ENCODE measurements around the gene ONECUT2. TPM values are rescaled to one million over a fixed set of nuclear protein-coding genes. Genes with fewer than 3 reads are reported as not detected.

Gene ONECUT2
- polyA plus RNA-seq, 3 donors from 2014 or later, result not detected

DNA sequence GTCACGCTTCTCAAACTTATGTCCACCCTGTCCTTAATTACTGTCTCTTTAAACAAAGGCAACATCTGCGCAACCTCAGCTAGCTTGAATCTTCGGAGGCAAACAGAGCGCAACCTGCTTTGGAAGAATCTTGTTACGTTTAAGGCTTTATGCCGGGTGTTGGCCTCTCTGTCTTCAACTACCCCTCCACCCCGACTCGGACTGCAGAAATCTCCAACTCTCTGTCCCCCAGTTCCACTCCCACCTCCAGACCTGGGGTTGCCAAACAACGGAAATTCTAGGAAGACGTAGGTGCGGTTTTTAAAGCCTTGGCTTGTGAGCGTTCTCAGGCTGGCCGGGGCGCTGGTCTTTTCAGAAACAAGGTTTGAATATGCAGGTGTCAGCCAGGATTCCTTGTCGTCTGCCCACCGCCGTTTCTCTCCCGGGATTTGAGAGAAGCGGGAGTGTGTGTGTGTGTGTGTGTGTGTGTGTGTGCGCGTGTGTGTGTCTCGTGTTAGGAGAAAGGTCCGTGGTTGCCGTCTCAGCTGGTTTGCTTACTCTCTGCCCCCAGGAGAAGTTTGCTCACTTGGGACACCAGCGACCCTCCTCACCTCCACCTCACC is 1.1 kb upstream of the ONECUT2 start:
- peaks cover 26 to 27% of the 10 kb centered on the region in 2 donors for H3K4me1 Mint-ChIP-seq
- H3K9me3 Mint-ChIP-seq, result peaks cover 7 to 56% (median 20%) of the 10 kb centered on the region in 6 donors
- DNase-seq, result no peak
- H3K27ac Mint-ChIP-seq, result no peak overlapping the region
- peak overlapping the region in 4 of 5 donors; percentile 6 to 66 (median 52) for H3K4me3 Mint-ChIP-seq
- H3K36me3 Mint-ChIP-seq, result peaks cover 7 to 9% (median 7%) of the 10 kb centered on the region in 3 donors
- H3K27me3 Mint-ChIP-seq (ENCODE audit: low read depth in 3 of 3), result peaks cover 37 to 78% (median 75%) of the 10 kb centered on the region in 3 donors

DNA sequence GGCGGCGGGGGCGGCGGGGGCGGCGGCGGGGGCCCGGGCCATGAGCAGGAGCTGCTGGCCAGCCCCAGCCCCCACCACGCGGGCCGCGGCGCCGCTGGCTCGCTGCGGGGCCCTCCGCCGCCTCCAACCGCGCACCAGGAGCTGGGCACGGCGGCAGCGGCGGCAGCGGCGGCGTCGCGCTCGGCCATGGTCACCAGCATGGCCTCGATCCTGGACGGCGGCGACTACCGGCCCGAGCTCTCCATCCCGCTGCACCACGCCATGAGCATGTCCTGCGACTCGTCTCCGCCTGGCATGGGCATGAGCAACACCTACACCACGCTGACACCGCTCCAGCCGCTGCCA is 644 bp downstream of the ONECUT2 start:
- H3K4me1 Mint-ChIP-seq, result peaks cover 13 to 18% of the 10 kb centered on the region in 2 donors
- no peak overlapping the region for H3K27ac Mint-ChIP-seq
- peaks cover under 1 to 48% (median 13%) of the 10 kb centered on the region in 6 donors for H3K9me3 Mint-ChIP-seq

DNA sequence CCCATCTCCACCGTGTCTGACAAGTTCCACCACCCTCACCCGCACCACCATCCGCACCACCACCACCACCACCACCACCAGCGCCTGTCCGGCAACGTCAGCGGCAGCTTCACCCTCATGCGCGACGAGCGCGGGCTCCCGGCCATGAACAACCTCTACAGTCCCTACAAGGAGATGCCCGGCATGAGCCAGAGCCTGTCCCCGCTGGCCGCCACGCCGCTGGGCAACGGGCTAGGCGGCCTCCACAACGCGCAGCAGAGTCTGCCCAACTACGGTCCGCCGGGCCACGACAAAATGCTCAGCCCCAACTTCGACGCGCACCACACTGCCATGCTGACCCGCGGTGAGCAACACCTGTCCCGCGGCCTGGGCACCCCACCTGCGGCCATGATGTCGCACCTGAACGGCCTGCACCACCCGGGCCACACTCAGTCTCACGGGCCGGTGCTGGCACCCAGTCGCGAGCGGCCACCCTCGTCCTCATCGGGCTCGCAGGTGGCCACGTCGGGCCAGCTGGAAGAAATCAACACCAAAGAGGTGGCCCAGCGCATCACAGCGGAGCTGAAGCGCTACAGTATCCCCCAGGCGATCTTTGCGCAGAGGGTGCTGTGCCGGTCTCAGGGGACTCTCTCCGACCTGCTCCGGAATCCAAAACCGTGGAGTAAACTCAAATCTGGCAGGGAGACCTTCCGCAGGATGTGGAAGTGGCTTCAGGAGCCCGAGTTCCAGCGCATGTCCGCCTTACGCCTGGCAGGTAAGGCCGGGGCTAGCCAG is 1.2 kb downstream of the ONECUT2 start:
- Mint-ChIP-seq H3K4me1 (peaks cover 13 to 18% of the 10 kb centered on the region in 2 donors), H3K36me3 (peaks cover 0 to 8% (median 4%) of the 10 kb centered on the region in 3 donors), H3K27ac (no peak overlapping the region), H3K4me3 (peak overlapping the region; percentile 58 to 69 (median 66)), H3K27me3 (ENCODE audit: low read depth in 3 of 3) (peaks cover 30 to 70% (median 62%) of the 10 kb centered on the region in 3 donors), H3K9me3 (peaks cover 0 to 43% (median 13%) of the 10 kb centered on the region in 6 donors)
- no peak for DNase-seq

More for the DNA sequence above, 644 bp downstream of the ONECUT2 start:
- no peak for DNase-seq
- Mint-ChIP-seq H3K4me3 (peak overlapping the region; percentile 46 to 68 (median 60)), H3K27me3 (ENCODE audit: low read depth in 3 of 3) (peaks cover 31 to 74% (median 63%) of the 10 kb centered on the region in 3 donors), H3K36me3 (peaks cover 0 to 8% (median 4%) of the 10 kb centered on the region in 3 donors)

DNA sequence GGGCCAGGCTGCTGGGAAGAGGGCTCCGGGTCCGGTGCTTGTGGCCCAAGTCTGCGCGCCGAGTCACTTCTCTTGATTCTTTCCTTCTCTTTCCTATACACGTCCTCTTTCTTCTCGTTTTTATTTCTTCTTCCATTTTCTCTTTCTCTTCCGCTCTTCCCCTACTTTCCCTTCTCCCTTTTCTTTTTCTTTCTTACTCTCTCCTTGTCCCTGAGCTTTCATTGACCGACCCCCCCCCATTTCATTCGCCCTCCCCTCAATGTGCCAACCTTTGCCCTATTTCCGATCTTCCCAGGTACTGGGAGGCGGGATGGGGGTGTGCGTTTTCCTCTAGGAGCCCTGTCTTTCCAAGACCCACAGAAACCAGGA is 1.8 kb downstream of the ONECUT2 start:
- Mint-ChIP-seq H3K27ac (no peak overlapping the region), H3K4me3 (peak overlapping the region; percentile 27 to 69 (median 58)), H3K27me3 (ENCODE audit: low read depth in 3 of 3) (peaks cover 30 to 68% (median 57%) of the 10 kb centered on the region in 3 donors), H3K9me3 (peaks cover 0 to 38% (median 11%) of the 10 kb centered on the region in 6 donors), H3K36me3 (peaks cover 0 to 8% (median 3%) of the 10 kb centered on the region in 3 donors), H3K4me1 (peaks cover 13 to 18% of the 10 kb centered on the region in 2 donors)
- DNase-seq, result no peak

DNA sequence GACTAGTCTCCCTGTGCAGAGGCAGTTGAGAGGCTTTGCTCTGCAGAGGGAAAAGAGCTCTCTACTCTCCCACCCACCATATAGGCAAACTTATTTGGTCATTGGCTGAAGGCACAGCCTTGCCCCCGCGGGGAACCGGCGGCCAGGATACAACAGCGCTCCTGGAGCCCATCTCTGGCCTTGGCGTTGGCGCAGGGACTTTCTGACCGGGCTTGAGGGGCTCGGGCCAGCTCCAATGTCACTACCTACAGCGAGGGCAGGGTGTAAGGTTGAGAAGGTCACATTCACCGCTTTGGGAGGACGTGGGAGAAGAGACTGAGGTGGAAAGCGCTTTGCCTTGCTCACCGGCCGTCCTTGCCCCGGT is 2.2 kb downstream of the ONECUT2 start:
- Mint-ChIP-seq H3K4me3 (peak overlapping the region; percentile 8 to 58 (median 27)), H3K36me3 (peaks cover 0 to 8% (median 0%) of the 10 kb centered on the region in 3 donors), H3K4me1 (peaks cover 13 to 18% of the 10 kb centered on the region in 2 donors), H3K27me3 (ENCODE audit: low read depth in 3 of 3) (peaks cover 30 to 63% (median 57%) of the 10 kb centered on the region in 3 donors), H3K27ac (no peak overlapping the region), H3K9me3 (peaks cover 0 to 33% (median 9%) of the 10 kb centered on the region in 6 donors)
- DNase-seq, result no peak

DNA sequence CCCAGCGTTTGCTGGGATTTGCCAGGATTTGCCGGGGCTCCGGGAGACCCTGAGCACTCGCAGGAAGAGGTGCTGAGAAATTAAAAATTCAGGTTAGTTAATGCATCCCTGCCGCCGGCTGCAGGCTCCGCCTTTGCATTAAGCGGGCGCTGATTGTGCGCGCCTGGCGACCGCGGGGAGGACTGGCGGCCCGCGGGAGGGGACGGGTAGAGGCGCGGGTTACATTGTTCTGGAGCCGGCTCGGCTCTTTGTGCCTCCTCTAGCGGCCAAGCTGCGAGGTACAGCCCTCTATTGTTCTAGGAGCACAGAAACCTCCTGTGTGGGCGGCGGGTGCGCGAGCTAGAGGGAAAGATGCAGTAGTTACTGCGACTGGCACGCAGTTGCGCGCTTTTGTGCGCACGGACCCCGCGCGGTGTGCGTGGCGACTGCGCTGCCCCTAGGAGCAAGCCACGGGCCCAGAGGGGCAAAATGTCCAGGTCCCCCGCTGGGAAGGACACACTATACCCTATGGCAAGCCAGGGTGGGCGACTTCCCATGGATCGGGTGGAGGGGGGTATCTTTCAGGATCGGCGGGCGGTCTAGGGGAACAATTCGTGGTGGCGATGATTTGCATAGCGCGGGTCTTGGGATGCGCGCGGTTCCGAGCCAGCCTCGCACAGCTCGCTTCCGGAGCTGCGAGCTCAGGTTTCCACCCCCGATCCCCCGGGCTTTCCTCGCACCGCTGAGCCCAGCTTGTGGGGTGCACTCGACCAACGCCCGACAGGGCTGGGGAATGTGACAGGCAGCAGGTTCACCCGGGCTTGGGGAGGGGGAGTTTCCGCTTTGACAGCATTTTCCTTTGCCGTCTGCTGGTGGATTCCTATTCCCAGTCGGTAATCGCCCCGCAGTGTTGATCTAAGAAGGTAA is 2.8 kb downstream of the ONECUT2 start:
- no peak for DNase-seq
- Mint-ChIP-seq H3K9me3 (peaks cover 0 to 28% (median 9%) of the 10 kb centered on the region in 6 donors), H3K4me3 (peak overlapping the region in 2 of 5 donors; percentile 45), H3K27ac (no peak overlapping the region), H3K36me3 (peaks cover 0 to 8% (median 0%) of the 10 kb centered on the region in 3 donors), H3K4me1 (peaks cover 13 to 18% of the 10 kb centered on the region in 2 donors), H3K27me3 (ENCODE audit: low read depth in 3 of 3) (peaks cover 30 to 59% (median 52%) of the 10 kb centered on the region in 3 donors)

DNA sequence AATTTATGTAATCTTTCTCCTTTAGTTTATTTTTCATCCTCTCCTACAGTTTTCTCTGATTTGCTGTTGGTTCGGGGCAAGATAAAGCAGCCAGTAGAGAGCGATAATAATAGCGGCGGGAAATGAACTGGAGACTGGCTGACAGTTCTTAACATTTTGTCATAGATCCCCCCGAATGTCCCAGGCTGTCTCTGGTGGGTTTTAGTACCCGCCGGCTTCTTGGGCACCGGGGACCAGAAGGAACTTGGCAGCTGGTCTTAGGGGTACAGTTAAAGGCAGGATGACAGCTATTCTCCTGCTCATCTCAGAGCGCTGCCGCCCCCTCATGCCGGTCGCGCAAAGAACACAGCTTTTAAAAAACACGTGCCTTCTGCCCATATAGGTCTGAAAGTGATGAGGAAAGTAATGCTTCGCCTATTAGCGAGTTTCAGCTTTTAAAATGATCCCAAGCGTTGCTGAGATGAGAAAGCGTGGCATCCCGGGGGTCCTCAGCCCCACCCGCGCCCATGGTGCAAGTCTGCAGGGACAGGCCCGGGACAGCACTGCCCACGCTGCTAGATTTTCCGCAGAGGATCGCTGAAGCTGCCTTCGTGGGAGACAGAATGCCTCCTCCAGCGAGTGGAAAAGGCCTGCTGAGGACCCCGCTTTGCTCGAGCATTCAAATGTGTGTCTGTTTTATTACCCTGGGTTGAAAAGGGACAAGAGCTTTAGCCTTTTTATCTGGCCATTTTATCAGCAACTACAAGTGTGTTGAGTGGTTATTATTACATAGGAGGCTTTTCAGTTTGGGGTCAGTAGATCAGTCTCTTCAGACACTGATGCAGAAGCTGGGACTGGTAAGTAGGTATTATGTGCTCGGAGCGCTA is 3.8 kb downstream of the ONECUT2 start:
- no peak for DNase-seq
- no peak overlapping the region for H3K27ac Mint-ChIP-seq
- peaks cover 0 to 18% (median 6%) of the 10 kb centered on the region in 6 donors for H3K9me3 Mint-ChIP-seq
- H3K36me3 Mint-ChIP-seq, result peaks cover 0 to 8% (median 0%) of the 10 kb centered on the region in 3 donors
- H3K4me3 Mint-ChIP-seq, result peak overlapping the region in 2 of 5 donors; percentile 45 to 67
- H3K27me3 Mint-ChIP-seq (ENCODE audit: low read depth in 3 of 3), result peaks cover 30 to 50% (median 46%) of the 10 kb centered on the region in 3 donors
- peaks cover 13 to 18% of the 10 kb centered on the region in 2 donors for H3K4me1 Mint-ChIP-seq

DNA sequence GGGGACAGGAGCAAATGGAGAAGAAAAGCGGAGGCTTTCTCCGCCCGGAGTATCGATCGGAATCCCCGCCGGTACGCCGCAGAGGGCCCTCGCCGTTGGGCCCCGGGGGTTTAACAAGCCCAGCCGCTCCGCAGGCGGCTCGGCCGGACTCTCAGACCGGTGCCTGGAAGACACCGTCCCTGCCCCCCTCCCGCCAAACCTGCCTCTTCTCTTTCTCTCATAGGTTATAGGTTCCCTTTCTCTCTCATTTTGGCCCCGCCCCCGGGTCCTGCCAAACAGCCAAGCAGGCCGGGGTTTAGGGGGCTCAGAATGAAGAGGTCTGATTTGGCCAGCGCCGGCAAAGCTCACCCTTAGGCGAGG is 4.4 kb downstream of the ONECUT2 start:
- Mint-ChIP-seq H3K9me3 (peaks cover 0 to 17% (median 5%) of the 10 kb centered on the region in 6 donors), H3K27ac (no peak overlapping the region), H3K4me1 (peaks cover 8 to 13% of the 10 kb centered on the region in 2 donors), H3K27me3 (ENCODE audit: low read depth in 3 of 3) (peaks cover 28 to 50% (median 40%) of the 10 kb centered on the region in 3 donors), H3K4me3 (peak overlapping the region in 1 of 5 donors; percentile 67), H3K36me3 (peaks cover 0 to 8% (median 0%) of the 10 kb centered on the region in 3 donors)
- no peak for DNase-seq

DNA sequence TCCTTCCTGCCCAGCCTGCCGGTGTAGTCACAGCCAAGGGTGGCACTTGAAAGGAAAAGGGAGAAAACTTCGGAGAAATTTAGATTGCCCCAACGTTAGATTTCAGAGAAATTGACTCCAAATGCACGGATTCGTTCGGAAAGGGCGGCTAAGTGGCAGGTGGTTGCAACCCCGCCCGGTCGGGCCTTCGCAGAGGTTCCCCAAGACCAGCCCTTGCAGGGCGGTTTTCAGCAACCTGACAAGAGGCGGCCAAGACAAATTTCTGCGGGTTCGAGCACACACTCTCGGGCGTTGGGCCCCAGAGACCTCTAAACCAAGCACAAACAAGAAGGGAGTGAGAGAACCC is 4.8 kb downstream of the ONECUT2 start:
- H3K36me3 Mint-ChIP-seq, result peaks cover 0 to 8% (median 0%) of the 10 kb centered on the region in 3 donors

DNA sequence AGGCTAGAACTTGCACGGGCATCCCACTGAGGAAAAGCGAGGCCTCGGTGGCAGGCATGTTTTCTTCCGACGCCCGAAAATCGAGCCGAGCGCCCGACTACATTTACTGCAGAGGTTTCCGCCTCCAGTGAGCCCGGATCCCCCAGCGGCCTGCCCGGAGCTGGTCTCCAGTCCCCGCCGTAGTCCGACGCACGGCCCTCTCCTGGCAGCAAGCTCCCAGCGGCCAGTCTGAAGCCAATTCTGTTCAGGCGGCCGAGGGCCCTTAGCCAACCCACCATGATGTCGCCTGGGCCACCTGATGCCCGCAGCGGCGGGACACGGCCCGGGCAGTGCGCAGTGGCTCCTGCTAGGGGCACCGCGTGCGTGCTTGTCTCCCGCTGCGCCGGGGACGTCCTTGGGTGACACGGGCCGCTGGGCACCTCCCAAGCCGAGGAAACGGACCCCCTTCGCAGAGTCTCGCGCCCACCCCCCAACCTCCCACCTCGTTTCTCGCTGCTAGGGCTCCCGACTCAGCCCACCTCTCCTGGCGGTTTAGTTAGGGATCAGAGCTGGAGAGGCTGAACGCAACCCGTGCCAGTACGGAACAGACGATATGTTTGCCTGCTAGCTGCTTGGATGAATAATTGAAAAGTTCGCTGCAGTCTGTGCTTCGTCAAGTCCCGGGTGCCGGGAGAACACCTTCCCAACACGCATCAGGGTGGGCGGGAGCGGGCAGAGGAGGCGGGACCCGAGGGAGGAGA is 5.3 kb downstream of the ONECUT2 start:
- Mint-ChIP-seq H3K36me3 (peaks cover 0 to 8% (median 0%) of the 10 kb centered on the region in 3 donors), H3K4me1 (peaks cover 6 to 13% of the 10 kb centered on the region in 2 donors), H3K27ac (no peak overlapping the region), H3K9me3 (peaks cover 0 to 17% (median 5%) of the 10 kb centered on the region in 6 donors), H3K4me3 (no peak overlapping the region), H3K27me3 (ENCODE audit: low read depth in 3 of 3) (peaks cover 28 to 45% (median 39%) of the 10 kb centered on the region in 3 donors)
- DNase-seq, result no peak

More for the DNA sequence above, 4.8 kb downstream of the ONECUT2 start:
- Mint-ChIP-seq H3K27ac (no peak overlapping the region), H3K9me3 (peaks cover 0 to 17% (median 5%) of the 10 kb centered on the region in 6 donors), H3K4me3 (peak overlapping the region in 1 of 5 donors; percentile 33), H3K4me1 (peaks cover 6 to 13% of the 10 kb centered on the region in 2 donors), H3K27me3 (ENCODE audit: low read depth in 3 of 3) (peaks cover 28 to 48% (median 38%) of the 10 kb centered on the region in 3 donors)
- no peak for DNase-seq

DNA sequence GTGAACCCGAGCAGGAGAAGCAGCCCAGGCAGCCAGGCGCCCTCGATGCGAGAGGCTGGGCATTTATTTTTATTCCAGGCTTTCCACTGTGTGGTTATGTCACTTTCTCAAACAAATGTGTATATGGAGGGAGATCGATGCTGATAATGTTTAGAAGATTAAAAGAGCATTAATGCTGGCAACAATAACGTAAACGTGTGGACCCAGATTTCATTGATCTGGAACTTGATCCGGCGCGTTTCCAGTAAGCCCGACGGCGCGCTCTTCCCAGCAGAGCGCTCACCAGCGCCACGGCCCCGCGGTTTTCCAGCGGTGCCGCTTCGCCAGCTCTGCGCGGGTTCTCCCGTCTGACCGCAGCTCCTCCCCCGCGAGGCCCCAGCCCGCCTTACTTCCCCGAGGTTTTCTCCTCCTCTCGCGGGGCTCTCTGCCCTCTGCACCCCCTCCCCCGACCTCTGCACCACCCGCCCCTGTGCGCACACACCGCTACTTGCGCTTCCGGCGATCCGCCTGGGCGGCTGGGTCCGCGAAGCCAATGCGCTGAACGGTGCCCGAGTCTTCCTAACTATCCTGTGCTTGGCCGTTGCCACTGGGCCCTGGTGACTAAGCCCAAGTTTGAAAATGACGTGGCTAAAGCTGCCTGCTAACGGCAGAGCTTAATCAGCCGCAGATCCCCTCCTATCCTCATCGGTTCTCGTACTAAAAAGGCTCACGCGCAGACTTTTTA is 6.1 kb downstream of the ONECUT2 start:
- H3K4me1 Mint-ChIP-seq, result peaks cover 6 to 10% of the 10 kb centered on the region in 2 donors
- peaks cover 0 to 8% (median 0%) of the 10 kb centered on the region in 3 donors for H3K36me3 Mint-ChIP-seq
- H3K27me3 Mint-ChIP-seq (ENCODE audit: low read depth in 3 of 3), result peaks cover 27 to 40% (median 39%) of the 10 kb centered on the region in 3 donors
- no peak overlapping the region for H3K27ac Mint-ChIP-seq
- peaks cover 0 to 18% (median 5%) of the 10 kb centered on the region in 6 donors for H3K9me3 Mint-ChIP-seq
- no peak for DNase-seq
- peak overlapping the region in 1 of 5 donors; percentile 56 for H3K4me3 Mint-ChIP-seq

All from immature natural killer cell (primary cell).